ENCODE data around the gene GOLIM4. TPM values are rescaled to one million over a fixed set of nuclear protein-coding genes. Genes with fewer than 3 reads are reported as not detected.

Gene GOLIM4
- total and polyA plus RNA-seq, 11 donors = 31.5 to 106 (median 65.5) TPM

DNA sequence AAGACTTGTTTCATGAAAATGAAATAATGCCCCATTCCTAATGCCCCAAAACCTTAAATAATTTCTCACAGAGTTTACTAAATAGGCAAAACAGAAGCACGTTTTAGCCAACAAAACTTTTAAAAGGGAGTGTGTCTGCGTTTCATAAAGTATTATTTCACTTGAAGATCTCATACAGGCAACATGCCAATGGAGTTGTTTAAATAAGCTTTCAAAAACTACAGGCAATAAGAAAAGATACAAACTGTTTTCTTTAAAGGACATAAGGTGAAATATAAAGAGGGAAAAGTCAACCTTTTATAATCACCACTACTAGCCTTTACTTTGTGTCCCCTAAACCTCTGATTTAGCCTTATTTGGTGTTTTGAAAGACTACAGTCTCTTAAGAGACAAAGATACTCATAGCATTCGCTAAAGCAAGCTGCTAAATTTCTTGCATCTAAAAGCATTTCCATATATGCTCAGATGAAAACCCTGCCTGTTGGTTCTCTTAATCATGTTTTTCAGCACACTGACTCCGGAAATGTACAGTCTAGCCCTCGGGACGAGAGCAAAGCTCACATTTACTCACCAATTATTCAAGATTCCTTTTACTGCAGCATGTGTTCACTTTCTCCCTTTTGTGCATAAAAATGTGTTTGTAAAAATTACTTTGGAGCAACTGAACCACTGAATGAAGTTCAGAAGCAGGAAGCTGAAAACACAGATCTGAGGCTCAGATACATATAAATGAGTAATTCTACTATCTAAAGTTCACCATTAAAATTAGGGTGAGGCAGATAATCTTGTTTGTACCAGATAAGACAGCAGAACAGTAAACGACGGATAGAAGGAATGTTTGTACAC is 119.0 kb downstream of the GOLIM4 start:
- H3K9me3 ChIP-seq = no peaks in the 10 kb centered on the region
- TF ChIP-seq POLR2A (IDR thresholded peaks at IDR 0.05) = no peak
- no peak for DNase-seq
- ATAC-seq = no peak
- H3K36me3 ChIP-seq = no peaks in the 10 kb centered on the region
- H3K4me1 ChIP-seq = peaks cover 0 to 8% (median 0%) of the 10 kb centered on the region in 12 donors
- no peak overlapping the region for H3K27ac ChIP-seq
- no peak overlapping the region for H3K4me3 ChIP-seq
- 53 to 65% (median 59%) methylated on average over 8 of the region's 8 CpGs for WGBS, 4 donors
- H3K27me3 ChIP-seq = no peaks in the 10 kb centered on the region
- intact Hi-C loops (cut with DNase I) = no loop called here

- TF ChIP-seq, protein P1, sequence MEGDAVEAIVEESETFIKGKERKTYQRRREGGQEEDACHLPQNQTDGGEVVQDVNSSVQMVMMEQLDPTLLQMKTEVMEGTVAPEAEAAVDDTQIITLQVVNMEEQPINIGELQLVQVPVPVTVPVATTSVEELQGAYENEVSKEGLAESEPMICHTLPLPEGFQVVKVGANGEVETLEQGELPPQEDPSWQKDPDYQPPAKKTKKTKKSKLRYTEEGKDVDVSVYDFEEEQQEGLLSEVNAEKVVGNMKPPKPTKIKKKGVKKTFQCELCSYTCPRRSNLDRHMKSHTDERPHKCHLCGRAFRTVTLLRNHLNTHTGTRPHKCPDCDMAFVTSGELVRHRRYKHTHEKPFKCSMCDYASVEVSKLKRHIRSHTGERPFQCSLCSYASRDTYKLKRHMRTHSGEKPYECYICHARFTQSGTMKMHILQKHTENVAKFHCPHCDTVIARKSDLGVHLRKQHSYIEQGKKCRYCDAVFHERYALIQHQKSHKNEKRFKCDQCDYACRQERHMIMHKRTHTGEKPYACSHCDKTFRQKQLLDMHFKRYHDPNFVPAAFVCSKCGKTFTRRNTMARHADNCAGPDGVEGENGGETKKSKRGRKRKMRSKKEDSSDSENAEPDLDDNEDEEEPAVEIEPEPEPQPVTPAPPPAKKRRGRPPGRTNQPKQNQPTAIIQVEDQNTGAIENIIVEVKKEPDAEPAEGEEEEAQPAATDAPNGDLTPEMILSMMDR (IDR thresholded peaks at IDR 0.05) = no peak
- no peak for TF ChIP-seq POLR2A (IDR thresholded peaks at IDR 0.05)
- H3K36me3 ChIP-seq = no peaks in the 10 kb centered on the region
- peaks cover 0 to 11% (median 0%) of the 10 kb centered on the region in 12 donors for H3K4me1 ChIP-seq
- ATAC-seq (no peak), DNase-seq (no peak)
- intact Hi-C loops (cut with DNase I) = no loop called here
- H3K4me3 ChIP-seq = no peak overlapping the region
- H3K27ac ChIP-seq = no peak overlapping the region
- no peaks in the 10 kb centered on the region for H3K27me3 ChIP-seq
- H3K9me3 ChIP-seq = no peaks in the 10 kb centered on the region
Measured at GRCh38 chr3:167973901-167974300, 121.8 kb downstream of the GOLIM4 start.

- Histone ChIP-seq H3K36me3 (no peaks in the 10 kb centered on the region), H3K4me1 (peaks cover 0 to 15% (median 0%) of the 10 kb centered on the region in 12 donors), H3K4me3 (no peak overlapping the region), H3K27me3 (no peaks in the 10 kb centered on the region), H3K9me3 (no peaks in the 10 kb centered on the region), H3K27ac (no peak overlapping the region)
- 88 to 94% (median 91%) methylated on average over 2 of the region's 2 CpGs for WGBS, 4 donors
- intact Hi-C loops (cut with DNase I) = no loop called here
- DNase-seq (no peak), ATAC-seq (no peak)
- TF ChIP-seq POLR2A (IDR thresholded peaks at IDR 0.05) = no peak
- TF ChIP-seq, protein P1 (IDR thresholded peaks at IDR 0.05) = no peak
Measured at GRCh38 chr3:167973046-167973445, 122.7 kb downstream of the GOLIM4 start.

- no peak for ATAC-seq
- intact Hi-C loops (cut with DNase I) = no loop called here
- Histone ChIP-seq H3K4me3 (no peak overlapping the region), H3K36me3 (no peaks in the 10 kb centered on the region), H3K27me3 (no peaks in the 10 kb centered on the region), H3K9me3 (no peaks in the 10 kb centered on the region), H3K4me1 (peaks cover 0 to 15% (median 0%) of the 10 kb centered on the region in 12 donors), H3K27ac (no peak overlapping the region)
- WGBS, 4 donors = 64 to 81% (median 74%) methylated on average over 3 of the region's 3 CpGs
- TF ChIP-seq POLR2A (IDR thresholded peaks at IDR 0.05) = no peak
- TF ChIP-seq, protein P1 (IDR thresholded peaks at IDR 0.05) = no peak
- no peak for DNase-seq
Measured at GRCh38 chr3:167972502-167972901, 123.2 kb downstream of the GOLIM4 start.
